Ishikawa (cell line): ENCODE data around the gene PPDPF.

Source experiments
- CEBPB ChIP-seq: IDR thresholded peaks from 2 replicates; pipeline ENCODE4 v1.6.1; 2012
- EGR1 ChIP-seq: IDR thresholded peaks from 2 replicates; pipeline ENCODE4 v1.6.1; 2012
- NFIC ChIP-seq: IDR thresholded peaks from 2 replicates; pipeline ENCODE4 v1.6.1; 2012
- TAF1 ChIP-seq: IDR thresholded peaks from 2 replicates; pipeline ENCODE4 v1.6.1; 2012; ENCODE audit warnings: low read depth, mild to moderate bottlenecking
- TF ChIP-seq, protein P1 (sequence below): IDR thresholded peaks from 2 replicates; pipeline ENCODE4 v1.6.1; 2012; ENCODE audit warnings: low read depth, mild to moderate bottlenecking
- TF ChIP-seq, protein P2 (sequence below): IDR thresholded peaks from 2 replicates; pipeline ENCODE4 v1.6.1; 2012

DNA sequence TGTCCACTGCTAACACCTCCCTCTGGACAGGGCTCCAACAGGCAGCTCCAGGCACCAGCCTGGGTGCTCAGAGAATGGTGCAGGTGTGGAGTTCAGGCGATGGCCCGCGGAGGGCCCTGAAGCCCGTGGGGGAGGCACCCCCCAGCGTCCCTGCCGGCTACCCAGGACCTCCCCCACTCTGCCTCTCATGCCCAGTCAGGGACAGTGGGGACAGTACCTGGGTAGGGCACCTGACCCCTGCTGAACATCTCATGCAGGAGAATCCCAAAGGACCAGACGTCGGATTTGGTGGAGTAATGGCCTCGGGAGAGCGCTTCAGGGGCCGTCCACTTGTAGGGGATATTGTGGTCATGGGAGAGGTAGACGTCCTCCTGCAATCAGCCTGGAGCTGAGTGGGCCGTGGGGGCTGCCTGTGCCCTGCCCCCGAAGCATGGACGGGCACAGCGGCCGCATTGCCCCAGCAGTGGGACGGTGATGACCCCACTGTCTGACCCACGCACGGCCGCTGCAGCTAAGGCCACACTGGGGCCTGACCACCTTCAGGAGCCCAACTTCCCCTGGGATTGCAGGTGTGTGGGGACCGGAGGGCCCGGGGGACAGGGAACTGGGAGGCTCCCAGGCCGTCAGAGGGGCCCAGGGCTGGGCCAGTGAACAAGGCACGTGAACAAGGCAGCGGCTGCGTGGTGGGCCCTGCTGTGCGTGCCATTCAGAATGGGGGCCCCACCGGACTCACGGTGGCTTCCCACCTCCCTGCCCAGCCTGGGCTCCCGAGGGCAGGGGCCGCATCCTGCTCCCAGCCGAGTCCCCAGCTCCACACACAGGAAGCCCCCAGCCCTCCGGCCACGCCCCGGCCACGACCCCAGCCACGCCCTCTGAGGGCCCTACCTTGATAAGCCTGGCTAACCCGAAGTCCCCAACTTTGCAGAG lies 9.6 kb downstream of the PPDPF start:
- TF ChIP-seq TAF1 (no peak), NFIC (no peak), CEBPB (no peak), EGR1 (no peak)
- TF ChIP-seq, protein P1, sequence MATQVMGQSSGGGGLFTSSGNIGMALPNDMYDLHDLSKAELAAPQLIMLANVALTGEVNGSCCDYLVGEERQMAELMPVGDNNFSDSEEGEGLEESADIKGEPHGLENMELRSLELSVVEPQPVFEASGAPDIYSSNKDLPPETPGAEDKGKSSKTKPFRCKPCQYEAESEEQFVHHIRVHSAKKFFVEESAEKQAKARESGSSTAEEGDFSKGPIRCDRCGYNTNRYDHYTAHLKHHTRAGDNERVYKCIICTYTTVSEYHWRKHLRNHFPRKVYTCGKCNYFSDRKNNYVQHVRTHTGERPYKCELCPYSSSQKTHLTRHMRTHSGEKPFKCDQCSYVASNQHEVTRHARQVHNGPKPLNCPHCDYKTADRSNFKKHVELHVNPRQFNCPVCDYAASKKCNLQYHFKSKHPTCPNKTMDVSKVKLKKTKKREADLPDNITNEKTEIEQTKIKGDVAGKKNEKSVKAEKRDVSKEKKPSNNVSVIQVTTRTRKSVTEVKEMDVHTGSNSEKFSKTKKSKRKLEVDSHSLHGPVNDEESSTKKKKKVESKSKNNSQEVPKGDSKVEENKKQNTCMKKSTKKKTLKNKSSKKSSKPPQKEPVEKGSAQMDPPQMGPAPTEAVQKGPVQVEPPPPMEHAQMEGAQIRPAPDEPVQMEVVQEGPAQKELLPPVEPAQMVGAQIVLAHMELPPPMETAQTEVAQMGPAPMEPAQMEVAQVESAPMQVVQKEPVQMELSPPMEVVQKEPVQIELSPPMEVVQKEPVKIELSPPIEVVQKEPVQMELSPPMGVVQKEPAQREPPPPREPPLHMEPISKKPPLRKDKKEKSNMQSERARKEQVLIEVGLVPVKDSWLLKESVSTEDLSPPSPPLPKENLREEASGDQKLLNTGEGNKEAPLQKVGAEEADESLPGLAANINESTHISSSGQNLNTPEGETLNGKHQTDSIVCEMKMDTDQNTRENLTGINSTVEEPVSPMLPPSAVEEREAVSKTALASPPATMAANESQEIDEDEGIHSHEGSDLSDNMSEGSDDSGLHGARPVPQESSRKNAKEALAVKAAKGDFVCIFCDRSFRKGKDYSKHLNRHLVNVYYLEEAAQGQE = no peak
- TF ChIP-seq, protein P2, sequence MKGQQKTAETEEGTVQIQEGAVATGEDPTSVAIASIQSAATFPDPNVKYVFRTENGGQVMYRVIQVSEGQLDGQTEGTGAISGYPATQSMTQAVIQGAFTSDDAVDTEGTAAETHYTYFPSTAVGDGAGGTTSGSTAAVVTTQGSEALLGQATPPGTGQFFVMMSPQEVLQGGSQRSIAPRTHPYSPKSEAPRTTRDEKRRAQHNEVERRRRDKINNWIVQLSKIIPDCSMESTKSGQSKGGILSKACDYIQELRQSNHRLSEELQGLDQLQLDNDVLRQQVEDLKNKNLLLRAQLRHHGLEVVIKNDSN = no peak
